Measurements from ENCODE around the gene ERAP2.

The ERAP2 gene

DNA sequence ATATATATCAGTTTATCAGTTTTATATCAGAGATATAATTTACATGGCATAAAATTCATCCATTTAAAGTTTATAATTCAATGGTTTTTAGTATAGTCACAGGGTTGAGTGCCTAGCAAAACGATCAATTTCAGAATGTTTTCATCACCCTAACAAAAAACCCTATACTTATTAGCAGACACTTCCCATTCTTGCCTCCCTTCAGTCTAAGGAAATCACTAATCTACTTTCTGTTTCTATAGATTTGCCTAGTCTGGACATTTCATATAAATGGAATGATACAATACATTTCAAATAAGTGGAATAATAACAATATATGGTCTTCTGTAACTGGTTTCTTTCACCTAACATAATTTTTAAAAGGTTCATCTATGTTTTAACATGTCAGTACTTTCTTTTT is 50.0 kb downstream of the ERAP2 start:
- Histone ChIP-seq H4K20me1 (ENCODE audit: insufficient read depth, low read length) (no peaks in the 10 kb centered on the region), H3K36me3 (replicated peaks; ENCODE audit: insufficient read depth, low read length) (no peaks in the 10 kb centered on the region), H2AFZ (ENCODE audit: low read length) (no peak overlapping the region), H3K27me3 (replicated peaks; ENCODE audit: insufficient read depth, low read length) (no peaks in the 10 kb centered on the region), H3K4me3 (ENCODE audit: low read length) (no peak overlapping the region), H3K79me2 (ENCODE audit: low read length) (no peaks in the 10 kb centered on the region), H3F3A (ENCODE audit: insufficient read depth, low read length) (0 out of 2 replicates have a peak, but pooled peaks cover 2% of the 10 kb centered on the region), H3K4me2 (ENCODE audit: low read depth, low read length) (no peak overlapping the region), H3K9me3 (replicated peaks; ENCODE audit: insufficient read depth, low read length) (no peaks in the 10 kb centered on the region), H3K4me1 (ENCODE audit: low read length) (peaks cover 9% of the 10 kb centered on the region), H3K9me2 (replicated peaks; ENCODE audit: insufficient read depth, low read length) (no peaks in the 10 kb centered on the region), H3K27ac (ENCODE audit: low read length) (no peak overlapping the region), H3K9ac (ENCODE audit: low read length) (no peak overlapping the region)
- TF ChIP-seq EZH2phosphoT487 (IDR thresholded peaks at IDR 0.05; ENCODE audit: low read length) = no peak
- TF ChIP-seq EZH2 (optimal IDR thresholded peaks at IDR 0.05; ENCODE audit: low read depth, low read length) = no peak
- no peak for TF ChIP-seq CTCF (IDR thresholded peaks at IDR 0.05; ENCODE audit: low read length)
- no peak for DNase-seq

GRCh38 chr5:96927008-96927407 is 50.7 kb downstream of the ERAP2 start:
- no peaks in the 10 kb centered on the region for H3K79me2 ChIP-seq (ENCODE audit: low read length)
- H4K20me1 ChIP-seq (ENCODE audit: insufficient read depth, low read length) = no peaks in the 10 kb centered on the region
- no peak for DNase-seq
- H3K4me1 ChIP-seq (ENCODE audit: low read length) = peaks cover 7% of the 10 kb centered on the region; the same call in 1 of the 2 replicates
- H2AFZ ChIP-seq (ENCODE audit: low read length) = no peak overlapping the region
- H3K9ac ChIP-seq (ENCODE audit: low read length) = no peak overlapping the region
- TF ChIP-seq EZH2 (optimal IDR thresholded peaks at IDR 0.05; ENCODE audit: low read depth, low read length) = no peak
- no peak for TF ChIP-seq EZH2phosphoT487 (IDR thresholded peaks at IDR 0.05; ENCODE audit: low read length)
- no peak for TF ChIP-seq CTCF (IDR thresholded peaks at IDR 0.05; ENCODE audit: low read length)
- no peaks in the 10 kb centered on the region for H3K9me2 ChIP-seq (replicated peaks; ENCODE audit: insufficient read depth, low read length)
- H3F3A ChIP-seq (ENCODE audit: insufficient read depth, low read length) = no peaks in the 10 kb centered on the region
- H3K36me3 ChIP-seq (replicated peaks; ENCODE audit: insufficient read depth, low read length) = no peaks in the 10 kb centered on the region
- H3K4me3 ChIP-seq (ENCODE audit: low read length) = no peak overlapping the region
- H3K27ac ChIP-seq (ENCODE audit: low read length) = no peak overlapping the region
- no peak overlapping the region for H3K4me2 ChIP-seq (ENCODE audit: low read depth, low read length)
- H3K27me3 ChIP-seq (replicated peaks; ENCODE audit: insufficient read depth, low read length) = no peaks in the 10 kb centered on the region
- no peaks in the 10 kb centered on the region for H3K9me3 ChIP-seq (replicated peaks; ENCODE audit: insufficient read depth, low read length)

- TF ChIP-seq EZH2 (optimal IDR thresholded peaks at IDR 0.05; ENCODE audit: low read depth, low read length) = no peak
- TF ChIP-seq EZH2phosphoT487 (IDR thresholded peaks at IDR 0.05; ENCODE audit: low read length) = no peak
- no peak for TF ChIP-seq CTCF (IDR thresholded peaks at IDR 0.05; ENCODE audit: low read length)
- no peak overlapping the region for H3K4me2 ChIP-seq (ENCODE audit: low read depth, low read length)
- DNase-seq = no peak
- H3K9me2 ChIP-seq (replicated peaks; ENCODE audit: insufficient read depth, low read length) = no peaks in the 10 kb centered on the region
- no peaks in the 10 kb centered on the region for H4K20me1 ChIP-seq (ENCODE audit: insufficient read depth, low read length)
- no peaks in the 10 kb centered on the region for H3K36me3 ChIP-seq (replicated peaks; ENCODE audit: insufficient read depth, low read length)
- peaks cover 18% of the 10 kb centered on the region for H3F3A ChIP-seq (ENCODE audit: insufficient read depth, low read length)
- no peak overlapping the region for H3K4me3 ChIP-seq (ENCODE audit: low read length)
- H3K4me1 ChIP-seq (ENCODE audit: low read length) = peaks cover 18% of the 10 kb centered on the region
- no peaks in the 10 kb centered on the region for H3K9me3 ChIP-seq (replicated peaks; ENCODE audit: insufficient read depth, low read length)
- H3K27ac ChIP-seq (ENCODE audit: low read length) = no peak overlapping the region
- H3K27me3 ChIP-seq (replicated peaks; ENCODE audit: insufficient read depth, low read length) = no peaks in the 10 kb centered on the region
- no peak overlapping the region for H3K9ac ChIP-seq (ENCODE audit: low read length)
- no peaks in the 10 kb centered on the region for H3K79me2 ChIP-seq (ENCODE audit: low read length)
- H2AFZ ChIP-seq (ENCODE audit: low read length) = no peak overlapping the region
Measured at GRCh38 chr5:96928931-96929708, 52.8 kb downstream of the ERAP2 start.
